KMS-11 (cell line): Measurements from ENCODE around the gene KRT4.

Experiments
- H2AFZ ChIP-seq: fragments of 200-600 bp; sonication (generic); 2 replicates; pipeline ENCODE4 v1.6.1; 2016; ENCODE audit warnings: antibody characterized with exemption, mixed run types, low read depth
- H3K27ac ChIP-seq: fragments of 200-600 bp; sonication (generic); 2 replicates; pipeline ENCODE4 v1.6.1; 2016; ENCODE audit warnings: mild to moderate bottlenecking, mixed run types
- H3K27me3 ChIP-seq: fragments of 200-600 bp; sonication (generic); 2 replicates; pipeline ENCODE4 v1.6.1; 2017; ENCODE audit warnings: mild to moderate bottlenecking, low read depth, mixed run types, moderate library complexity; ENCODE audit not compliant: insufficient read depth
- H3K36me3 ChIP-seq: fragments of 200-600 bp; sonication (generic); 2 replicates; pipeline ENCODE4 v1.6.1; 2017; ENCODE audit warnings: mild to moderate bottlenecking, mixed run types; ENCODE audit not compliant: insufficient read depth
- H3K4me1 ChIP-seq: fragments of 200-600 bp; sonication (generic); 2 replicates; pipeline ENCODE4 v1.6.1; 2016; ENCODE audit warnings: mild to moderate bottlenecking, low read depth, mixed run types; ENCODE audit not compliant: poor library complexity, severe bottlenecking
- H3K4me2 ChIP-seq: fragments of 200-600 bp; sonication (generic); 2 replicates; pipeline ENCODE4 v1.7.0; 2016; ENCODE audit warnings: mild to moderate bottlenecking, mixed run types
- H3K4me3 ChIP-seq: fragments of 200-600 bp; sonication (generic); IDR thresholded peaks from 2 replicates; pipeline ENCODE4 v1.6.1; 2017; ENCODE audit warnings: low read depth, low read length, mixed read lengths; ENCODE audit not compliant: insufficient read depth
- H3K79me2 ChIP-seq: fragments of 200-600 bp; sonication (generic); 2 replicates; pipeline ENCODE4 v1.6.1; 2016; ENCODE audit warnings: low read depth, mixed run types; ENCODE audit not compliant: insufficient read depth
- H3K9ac ChIP-seq: fragments of 200-600 bp; sonication (generic); 2 replicates; pipeline ENCODE4 v1.6.1; 2016; ENCODE audit warnings: mild to moderate bottlenecking, mixed run types
- H4K20me1 ChIP-seq: fragments of 200-600 bp; sonication (generic); 2 replicates; pipeline ENCODE4 v1.6.1; 2016; ENCODE audit warnings: mild to moderate bottlenecking, mixed run types; ENCODE audit not compliant: insufficient read depth
- TF ChIP-seq, protein P1 (sequence below): fragments of 200-600 bp; sonication (generic); conservative IDR thresholded peaks from 2 replicates; pipeline ENCODE4 v1.6.1; 2017; ENCODE audit warnings: low read depth, mild to moderate bottlenecking, antibody characterized with exemption, low read length, moderate library complexity, mixed read lengths

KRT4 gene

DNA sequence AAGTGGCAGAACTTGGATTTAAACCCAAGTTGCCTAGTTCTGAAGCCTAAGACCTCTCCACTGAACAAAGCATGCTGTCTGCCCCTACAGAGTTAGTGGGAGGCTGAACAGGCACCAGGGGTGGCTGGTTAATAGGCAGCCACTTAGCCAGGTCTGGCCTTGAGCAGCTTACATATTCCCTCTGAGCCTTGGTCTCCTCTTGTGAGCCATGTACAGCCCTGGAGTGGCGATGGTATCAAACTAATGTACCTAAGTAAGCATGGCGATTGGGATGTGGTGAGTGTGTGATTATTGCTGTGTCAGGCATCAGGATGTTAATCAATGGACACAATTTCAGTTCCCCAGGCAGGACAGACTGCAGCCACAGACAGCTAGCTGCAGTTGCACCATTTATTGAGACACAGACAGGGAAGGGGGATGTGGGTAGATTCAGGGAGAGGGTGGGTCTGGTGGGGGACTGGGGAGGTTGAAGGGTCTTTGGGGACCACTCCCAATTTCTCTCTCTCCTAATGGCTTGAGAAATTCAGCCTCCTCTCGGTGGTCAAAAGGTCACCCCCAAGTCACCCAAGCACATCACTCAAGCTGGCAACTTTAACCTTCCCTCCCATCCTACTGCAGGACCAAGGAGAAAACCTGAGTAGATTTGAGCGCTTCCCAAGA lies 7.3 kb upstream of the KRT4 start:
- no peaks in the 10 kb centered on the region for H3K79me2 ChIP-seq
- no peak overlapping the region for H2AFZ ChIP-seq
- TF ChIP-seq, protein P1, sequence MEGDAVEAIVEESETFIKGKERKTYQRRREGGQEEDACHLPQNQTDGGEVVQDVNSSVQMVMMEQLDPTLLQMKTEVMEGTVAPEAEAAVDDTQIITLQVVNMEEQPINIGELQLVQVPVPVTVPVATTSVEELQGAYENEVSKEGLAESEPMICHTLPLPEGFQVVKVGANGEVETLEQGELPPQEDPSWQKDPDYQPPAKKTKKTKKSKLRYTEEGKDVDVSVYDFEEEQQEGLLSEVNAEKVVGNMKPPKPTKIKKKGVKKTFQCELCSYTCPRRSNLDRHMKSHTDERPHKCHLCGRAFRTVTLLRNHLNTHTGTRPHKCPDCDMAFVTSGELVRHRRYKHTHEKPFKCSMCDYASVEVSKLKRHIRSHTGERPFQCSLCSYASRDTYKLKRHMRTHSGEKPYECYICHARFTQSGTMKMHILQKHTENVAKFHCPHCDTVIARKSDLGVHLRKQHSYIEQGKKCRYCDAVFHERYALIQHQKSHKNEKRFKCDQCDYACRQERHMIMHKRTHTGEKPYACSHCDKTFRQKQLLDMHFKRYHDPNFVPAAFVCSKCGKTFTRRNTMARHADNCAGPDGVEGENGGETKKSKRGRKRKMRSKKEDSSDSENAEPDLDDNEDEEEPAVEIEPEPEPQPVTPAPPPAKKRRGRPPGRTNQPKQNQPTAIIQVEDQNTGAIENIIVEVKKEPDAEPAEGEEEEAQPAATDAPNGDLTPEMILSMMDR: no peak
- H3K27me3 ChIP-seq: peaks cover 51% of the 10 kb centered on the region
- H3K9ac ChIP-seq: no peak overlapping the region
- no peaks in the 10 kb centered on the region for H3K4me1 ChIP-seq
- H3K4me2 ChIP-seq: no peak overlapping the region
- H3K36me3 ChIP-seq: no peaks in the 10 kb centered on the region
- no peak overlapping the region for H3K4me3 ChIP-seq
- H3K27ac ChIP-seq: no peak overlapping the region
- no peaks in the 10 kb centered on the region for H4K20me1 ChIP-seq

DNA sequence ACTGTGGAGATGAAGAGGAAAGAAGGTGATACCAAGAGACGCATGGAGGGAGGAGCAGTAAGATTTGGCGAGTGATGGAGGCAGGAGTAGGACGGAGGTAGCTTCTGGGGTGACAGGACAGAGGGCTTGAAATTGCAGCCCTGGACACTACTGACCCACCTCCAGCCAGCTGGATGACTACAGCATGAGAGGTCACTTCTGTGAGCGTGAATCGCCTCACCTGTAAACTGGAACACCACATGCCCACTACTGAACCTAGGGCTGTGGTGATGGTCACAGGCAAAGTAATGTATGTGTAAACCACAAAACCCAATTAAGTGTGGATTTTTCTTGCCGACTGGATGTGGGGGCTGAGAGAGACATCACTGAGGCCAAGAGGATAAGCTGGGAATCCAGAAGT lies 6.6 kb upstream of the KRT4 start:
- Histone ChIP-seq H4K20me1 (no peaks in the 10 kb centered on the region), H3K27me3 (peaks cover 56% of the 10 kb centered on the region), H3K4me3 (no peak overlapping the region), H3K36me3 (no peaks in the 10 kb centered on the region), H3K79me2 (no peaks in the 10 kb centered on the region), H3K9ac (no peak overlapping the region), H3K4me2 (no peak overlapping the region), H3K4me1 (no peaks in the 10 kb centered on the region), H3K27ac (no peak overlapping the region), H2AFZ (no peak overlapping the region)
- TF ChIP-seq, protein P1: no peak

DNA sequence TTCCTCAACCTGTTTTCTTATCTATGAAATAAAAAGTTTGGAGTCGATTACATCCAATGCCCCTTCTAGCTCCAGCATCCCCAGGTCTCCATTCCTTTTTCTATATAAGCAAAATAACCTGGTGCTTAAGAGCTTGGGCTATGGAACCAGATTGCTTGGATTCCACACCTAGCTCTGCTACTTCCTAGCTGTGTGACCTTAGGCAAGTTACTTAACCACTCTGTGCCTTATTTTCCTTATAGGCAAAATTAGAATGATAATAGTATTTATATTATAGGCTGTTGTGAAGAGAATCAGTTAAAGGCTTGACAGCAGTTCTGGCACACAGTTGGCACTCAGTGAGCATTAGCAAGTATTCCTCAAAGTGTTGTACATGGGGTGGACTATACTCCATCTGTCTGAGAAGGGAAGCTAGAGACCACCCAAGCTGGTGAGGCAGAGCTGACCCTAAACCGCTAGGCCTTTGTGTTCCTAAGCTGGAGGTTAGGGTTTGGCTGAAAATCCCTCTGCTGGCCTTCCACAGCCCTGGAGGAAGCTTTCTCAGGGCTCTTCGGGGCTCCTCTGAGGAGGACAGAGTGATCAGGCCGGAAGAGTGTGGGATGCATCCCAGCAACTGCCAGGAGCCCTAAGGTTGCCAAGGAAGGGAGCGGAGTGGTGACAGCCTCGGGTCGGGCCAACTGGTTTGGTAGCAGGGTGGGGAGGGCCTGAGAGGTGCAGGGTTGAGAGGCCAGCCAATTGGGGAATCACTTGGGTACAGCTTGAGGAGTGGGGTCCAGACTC lies 6.0 kb upstream of the KRT4 start:
- TF ChIP-seq, protein P1: no peak
- no peak overlapping the region for H2AFZ ChIP-seq
- H3K9ac ChIP-seq: no peak overlapping the region
- peaks cover 57% of the 10 kb centered on the region for H3K27me3 ChIP-seq
- H3K4me2 ChIP-seq: no peak overlapping the region
- H3K27ac ChIP-seq: no peak overlapping the region
- H3K79me2 ChIP-seq: no peaks in the 10 kb centered on the region
- H4K20me1 ChIP-seq: no peaks in the 10 kb centered on the region
- H3K4me3 ChIP-seq: no peak overlapping the region
- H3K4me1 ChIP-seq: no peaks in the 10 kb centered on the region
- H3K36me3 ChIP-seq: no peaks in the 10 kb centered on the region

DNA sequence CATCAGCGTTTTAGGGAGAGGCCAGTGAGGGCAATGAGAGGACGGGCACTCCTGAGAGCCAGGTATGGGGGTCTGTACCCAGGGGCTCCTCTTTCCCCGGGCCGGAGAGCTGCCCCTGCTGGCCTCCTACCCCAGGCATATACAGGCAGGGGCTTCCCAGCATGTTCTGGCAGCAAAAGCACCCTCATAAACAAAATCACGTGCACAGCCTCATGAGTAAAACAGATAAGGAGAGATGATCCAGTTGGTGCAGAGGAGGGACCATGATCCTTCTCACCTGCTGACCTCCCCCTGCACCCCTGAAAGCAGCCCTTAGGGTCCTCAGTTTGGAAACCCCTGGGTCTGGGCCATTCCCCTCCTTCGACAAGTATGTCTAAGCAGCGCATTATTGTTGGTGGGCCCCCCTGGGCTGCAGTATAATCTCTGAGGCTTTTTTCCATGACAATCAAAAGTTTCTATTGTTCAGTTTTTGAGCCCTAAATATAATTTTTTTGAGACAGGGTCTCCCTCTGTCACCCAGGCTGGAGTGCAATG lies 5.0 kb upstream of the KRT4 start:
- Histone ChIP-seq H3K4me3 (no peak overlapping the region), H2AFZ (no peak overlapping the region), H3K27me3 (peaks cover 55% of the 10 kb centered on the region), H3K4me1 (no peaks in the 10 kb centered on the region), H3K36me3 (no peaks in the 10 kb centered on the region), H3K4me2 (no peak overlapping the region), H3K79me2 (no peaks in the 10 kb centered on the region), H4K20me1 (no peaks in the 10 kb centered on the region), H3K27ac (no peak overlapping the region), H3K9ac (no peak overlapping the region)
- TF ChIP-seq, protein P1: no peak
